HuH-7.5 (cell line): Measurements from ENCODE around the gene PI4KA.

Experiments
- DNase-seq: peaks from one replicate; pipeline ENCODE4 v3.0.0; 2011; ENCODE audit warnings: low spot score

Gene PI4KA

DNA sequence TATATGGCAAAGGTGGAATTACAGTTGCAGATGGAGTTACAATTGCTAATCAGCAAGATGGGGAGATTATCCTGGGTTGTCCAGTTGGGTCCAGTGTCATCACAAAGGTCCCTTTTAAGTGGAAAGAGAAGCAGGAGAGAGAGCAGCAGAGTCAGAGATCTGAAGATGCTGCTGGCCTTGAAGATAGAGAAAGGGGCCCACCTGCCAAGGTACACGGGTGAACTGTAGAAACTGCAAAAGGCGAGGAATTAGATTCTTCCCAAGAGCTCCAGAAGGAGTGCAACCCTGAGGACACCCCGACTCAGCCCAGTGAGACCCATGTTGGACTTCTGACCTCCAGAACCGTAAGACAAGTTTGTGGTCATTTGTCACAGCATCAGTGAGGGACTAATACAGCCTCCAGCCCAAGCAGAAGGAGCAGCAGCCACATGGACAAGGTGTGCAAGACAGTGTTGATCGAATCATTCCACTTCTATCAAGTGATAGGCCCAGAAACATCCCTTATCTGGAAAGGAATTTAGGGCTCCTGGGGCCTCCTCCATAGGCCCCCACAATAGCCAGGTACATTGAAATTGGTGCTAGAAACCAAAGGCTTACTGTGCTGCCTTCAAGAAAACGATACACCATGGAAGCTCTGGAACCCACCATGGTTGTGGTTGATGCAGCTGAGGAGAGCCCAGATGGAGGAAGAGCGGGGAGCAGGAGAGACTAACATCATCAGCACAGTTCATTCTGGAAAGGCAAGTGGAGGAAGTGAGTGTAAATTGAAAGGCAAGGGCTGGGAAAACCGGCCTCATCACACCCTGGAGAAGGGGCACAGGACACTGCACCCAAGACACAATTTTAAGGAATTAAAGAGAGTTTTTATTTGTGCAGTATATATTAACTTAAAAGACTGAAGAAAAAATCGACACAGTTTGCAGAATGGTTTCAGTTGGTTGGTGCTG lies 23.5 kb upstream of the PI4KA start:
- no peak for DNase-seq

DNA sequence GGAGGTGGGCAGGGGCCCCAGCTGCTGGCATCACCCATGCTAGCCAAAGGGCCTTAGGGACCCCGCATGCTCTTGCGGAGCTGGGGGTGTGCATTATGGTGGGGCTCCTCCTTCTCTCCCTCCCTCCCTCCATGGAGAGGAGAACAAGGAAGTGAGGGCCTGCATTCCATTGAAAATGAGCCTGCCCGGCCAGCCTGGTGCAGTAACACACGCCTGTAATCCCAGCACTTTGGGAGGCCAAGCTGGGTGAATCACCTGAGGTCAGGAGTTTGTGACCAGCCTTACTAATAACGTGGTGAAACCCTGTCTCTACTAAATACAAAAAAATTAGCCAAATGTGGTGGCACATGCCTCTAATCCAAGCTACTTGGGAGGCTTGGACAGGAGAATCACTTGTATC lies 22.6 kb upstream of the PI4KA start:
- DNase-seq = no peak

DNA sequence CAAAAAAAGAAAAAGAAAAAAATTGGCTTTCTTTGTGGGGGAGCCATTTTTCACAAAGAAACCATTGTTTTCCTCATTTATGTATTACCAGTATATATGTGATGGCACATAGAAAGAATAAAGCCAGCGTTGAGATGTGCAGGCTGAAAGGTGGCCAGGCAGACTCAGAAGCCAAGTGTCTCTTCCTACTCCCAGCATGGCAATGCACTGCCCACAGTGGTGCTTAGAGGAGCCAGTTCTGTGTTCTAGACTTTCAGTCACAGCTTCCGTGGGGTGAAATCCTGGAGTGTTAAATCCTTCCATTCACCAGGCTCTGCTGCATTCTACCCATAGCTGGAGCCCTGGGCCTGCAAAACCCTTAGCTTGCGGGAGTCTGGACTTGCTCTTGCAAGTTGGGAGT lies 19.1 kb upstream of the PI4KA start:
- no peak for DNase-seq

DNA sequence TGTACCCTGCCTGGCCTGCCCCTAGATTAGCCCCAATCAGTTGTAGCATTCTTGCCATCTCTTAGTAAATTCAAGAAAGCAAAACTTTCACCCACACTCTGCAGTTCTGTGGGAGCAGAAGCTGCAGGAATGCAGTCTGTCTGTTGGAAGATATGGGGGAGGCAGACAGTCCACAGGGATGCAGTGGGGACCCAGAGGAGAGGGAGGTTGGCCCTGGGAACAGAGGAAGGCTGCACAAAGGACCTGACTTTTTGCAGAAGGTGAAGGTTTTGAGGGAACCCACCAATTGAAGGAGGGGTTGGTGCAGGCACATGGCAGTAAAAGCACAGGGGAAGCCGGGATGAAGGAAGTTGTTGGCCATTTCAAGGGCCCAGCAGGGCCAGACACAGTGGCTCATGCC lies 16.7 kb upstream of the PI4KA start:
- no peak for DNase-seq

DNA sequence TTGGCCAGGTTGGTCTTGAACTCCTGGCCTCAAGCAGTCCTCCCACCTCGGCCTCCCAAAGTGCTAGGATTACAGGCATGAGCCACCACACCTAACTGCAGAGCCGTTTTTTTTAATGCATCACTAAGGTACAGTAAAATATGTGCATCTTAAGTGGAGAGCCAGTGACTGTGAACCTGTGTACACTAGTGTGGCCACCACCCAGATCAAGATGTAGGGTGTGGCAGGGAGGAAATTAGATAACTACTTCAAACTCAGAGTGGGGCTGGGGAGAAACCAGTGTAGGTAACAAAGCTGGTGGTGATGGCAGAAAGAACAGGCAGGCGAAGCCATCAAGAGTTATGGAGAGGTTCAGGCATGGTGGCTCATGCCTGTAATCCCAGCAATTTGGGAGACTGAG lies 14.6 kb upstream of the PI4KA start:
- DNase-seq = no peak

DNA sequence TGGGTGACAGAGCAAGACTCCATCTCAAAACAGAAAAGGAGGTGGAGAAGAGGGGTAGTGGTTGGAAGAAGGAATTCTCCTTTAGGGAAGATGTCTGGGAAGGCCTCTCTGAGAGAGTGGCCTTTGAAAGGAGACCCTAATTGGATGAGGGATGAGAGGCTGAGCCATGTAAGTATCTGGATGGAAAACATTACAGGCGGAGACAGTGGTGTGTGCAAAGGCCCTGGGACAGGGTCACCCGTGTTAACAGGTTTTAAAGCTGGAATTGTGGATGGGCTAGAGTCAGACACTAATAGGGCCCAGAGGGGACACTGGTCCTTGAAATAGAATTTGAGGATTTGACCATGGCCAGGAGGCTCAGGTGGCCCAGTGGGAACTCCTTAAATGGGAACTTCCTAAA lies 10.6 kb upstream of the PI4KA start:
- DNase-seq = no peak

DNA sequence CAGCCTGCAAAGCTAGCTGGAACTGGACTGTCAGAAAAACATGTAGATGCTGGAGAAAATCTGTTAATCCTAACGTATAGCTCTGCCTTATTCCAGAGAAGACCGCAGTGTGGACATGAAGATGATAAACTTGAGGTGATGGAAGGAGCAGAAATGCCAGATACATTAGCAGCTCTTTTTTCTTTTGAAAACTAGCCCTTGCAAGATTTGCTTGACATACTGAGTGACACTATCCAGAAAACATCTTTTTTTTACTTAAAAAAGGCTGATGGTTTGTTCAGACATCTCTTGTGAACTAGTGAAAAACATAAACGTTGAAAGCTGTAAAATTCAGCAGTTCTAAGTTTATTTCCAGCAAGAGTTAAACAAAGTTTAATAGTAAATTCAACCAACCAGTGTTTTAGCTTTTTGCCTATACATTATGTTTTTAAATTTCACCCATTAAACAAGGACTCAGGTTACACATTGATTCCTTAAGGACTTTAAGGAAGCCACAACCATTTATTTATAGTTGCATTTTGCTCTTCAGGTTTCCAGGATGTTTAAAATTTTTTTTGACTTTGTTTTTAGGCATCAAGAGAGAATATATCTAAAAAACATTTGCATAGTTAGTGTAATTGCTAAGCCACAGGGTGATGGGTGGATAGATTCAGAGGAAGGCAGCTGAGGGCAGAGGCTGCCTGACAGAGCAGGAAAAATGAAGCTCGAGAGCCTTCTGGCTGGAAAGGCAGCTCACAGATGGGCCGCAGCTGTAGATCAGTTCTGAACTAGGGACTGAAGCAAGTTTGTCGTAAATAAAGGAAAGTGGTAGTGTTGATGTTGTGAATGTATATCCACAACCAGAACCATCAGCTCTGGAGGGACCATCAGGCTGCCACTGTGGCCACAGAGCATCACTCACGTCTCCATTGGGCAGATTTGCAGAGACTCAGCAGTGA lies 9.7 kb upstream of the PI4KA start:
- DNase-seq = no peak

DNA sequence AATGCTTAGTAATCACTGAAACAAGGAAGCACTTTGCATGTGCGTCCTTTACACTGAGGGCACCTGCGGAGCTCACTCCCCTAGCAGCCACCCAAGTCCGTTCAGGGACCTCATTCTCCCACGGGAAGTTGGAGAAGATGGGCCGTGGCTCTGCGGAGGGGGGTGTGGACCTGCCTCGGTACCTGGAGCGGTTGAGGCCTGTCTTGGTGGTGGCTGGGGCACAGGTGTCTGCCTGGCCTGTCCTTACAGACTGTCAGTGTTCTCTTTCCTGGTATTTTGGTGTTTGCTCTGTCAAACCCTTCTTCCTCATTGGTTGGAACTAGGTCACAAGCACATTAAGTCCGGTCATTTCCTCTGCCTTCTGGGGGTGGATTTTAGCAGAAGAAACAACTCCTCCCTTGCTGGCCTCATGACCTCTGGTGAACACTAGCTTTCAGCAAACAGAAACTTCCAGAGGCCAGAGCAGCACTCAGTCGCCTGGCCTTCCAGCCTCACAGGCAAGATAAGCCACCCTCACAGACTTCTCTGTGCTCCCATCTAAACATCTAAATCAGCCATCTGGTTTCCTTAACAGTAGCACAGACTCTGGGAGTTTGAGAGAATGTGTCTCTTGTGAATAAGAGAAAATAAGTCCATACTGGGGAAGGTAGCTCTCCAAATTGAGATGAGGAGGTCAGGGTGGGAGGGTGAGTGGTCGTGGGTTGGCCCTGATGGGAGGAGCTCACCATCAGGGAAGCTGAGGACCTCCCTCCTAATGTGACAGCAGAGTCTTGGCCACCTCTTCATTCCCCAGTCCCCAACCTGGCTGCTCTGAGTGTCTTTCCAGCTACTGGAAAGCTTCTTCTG lies 8.8 kb upstream of the PI4KA start:
- peak; percentile 65 for DNase-seq

DNA sequence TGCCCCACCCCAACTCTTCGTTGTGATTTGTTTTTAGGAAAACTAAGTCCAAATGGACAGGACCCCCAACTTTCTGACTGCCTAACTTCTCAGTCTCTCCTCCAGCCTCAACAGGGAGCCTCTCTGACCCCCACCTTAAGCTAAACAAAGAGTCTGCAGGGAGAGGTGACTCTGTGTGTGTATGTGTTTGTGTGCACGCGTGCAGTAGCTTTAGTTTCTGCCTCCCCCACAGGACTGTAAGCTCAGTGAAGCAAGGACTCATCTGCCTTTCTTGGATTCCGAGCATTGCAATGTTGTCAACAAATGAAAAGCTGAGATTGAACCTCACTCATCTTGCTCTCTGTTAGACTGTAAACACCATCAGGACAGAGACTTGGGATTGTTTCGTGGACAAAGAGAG lies 8.1 kb upstream of the PI4KA start:
- no peak for DNase-seq

DNA sequence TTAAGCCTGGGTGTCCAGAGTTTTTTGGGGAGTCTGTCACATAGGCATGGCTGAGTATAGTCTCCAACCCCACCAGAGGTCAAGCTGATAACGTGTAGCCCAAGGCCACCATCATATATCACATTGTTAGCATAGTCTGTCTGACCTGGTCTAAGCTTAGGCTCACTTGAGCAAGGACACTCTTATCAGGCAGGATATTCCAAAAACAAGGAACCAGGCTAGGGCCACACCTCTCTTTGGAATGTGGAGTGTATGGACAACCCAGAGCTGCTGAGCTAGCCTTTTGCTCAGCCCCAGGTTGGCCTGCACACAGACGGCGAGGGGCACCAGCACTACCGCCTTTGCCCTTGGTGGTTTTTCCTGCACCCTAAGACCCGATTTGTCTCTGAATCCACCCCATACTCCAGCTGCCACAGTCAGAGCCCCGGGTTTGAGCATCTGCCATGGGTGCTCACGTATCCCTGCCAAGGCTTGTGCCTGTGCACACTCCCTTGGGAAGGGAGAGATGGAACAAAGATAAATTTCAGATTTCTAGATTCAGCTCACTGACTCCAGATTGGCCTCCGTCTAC lies 7.3 kb upstream of the PI4KA start:
- DNase-seq = peak; percentile 43

DNA sequence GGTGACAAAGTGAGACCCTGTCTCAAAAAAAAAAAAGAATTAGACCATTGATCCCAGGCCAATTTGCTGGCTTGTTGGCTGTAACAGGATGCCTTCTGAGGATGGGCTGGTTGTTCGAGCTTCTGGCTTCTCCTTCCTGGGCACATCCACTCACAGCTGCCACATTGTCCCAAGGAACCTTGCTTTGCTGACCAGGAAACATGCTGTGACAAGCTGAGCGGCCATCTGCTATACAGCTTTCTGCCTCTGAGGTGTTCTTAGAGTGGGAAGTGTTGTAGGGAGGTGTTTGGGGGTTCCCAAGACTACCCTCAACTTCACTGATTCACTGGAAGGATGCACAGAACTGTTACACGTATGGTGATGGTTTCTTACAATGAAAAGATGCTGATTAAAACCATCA lies 6.7 kb upstream of the PI4KA start:
- no peak for DNase-seq

DNA sequence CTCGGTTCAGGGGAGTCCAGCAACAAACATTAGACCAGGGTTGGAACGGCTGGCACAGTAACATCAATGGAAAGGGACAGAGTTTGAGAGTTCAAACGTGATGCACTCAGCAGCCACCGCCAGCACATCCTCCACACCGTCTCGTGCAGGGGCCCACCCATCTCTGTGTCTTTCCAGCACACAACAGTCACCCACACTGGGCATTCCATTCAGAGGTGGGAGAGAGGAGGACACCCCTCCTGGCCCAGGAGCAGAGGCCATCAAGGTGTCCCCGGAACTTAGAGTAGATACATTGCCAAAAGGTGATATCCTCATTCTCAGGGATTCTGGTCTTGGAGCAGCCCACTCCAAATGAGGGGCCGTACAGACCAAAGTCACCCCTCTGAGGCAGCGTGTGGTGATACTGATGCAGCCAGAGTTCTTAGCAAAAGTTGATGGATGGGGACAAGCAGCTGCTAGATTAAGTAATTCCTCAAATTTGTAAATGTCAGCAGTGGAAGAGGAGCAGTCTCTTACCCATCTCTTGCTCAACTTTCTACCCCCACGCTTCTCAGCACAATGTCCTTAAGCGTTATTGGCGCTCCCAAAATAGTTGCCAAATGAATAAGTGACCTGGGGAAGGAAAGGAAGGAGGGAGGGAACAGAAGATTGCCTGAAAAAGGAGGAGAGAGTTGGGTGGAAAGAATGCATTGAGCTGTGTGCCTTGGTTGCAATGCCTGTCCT lies 5.7 kb upstream of the PI4KA start:
- DNase-seq = no peak

DNA sequence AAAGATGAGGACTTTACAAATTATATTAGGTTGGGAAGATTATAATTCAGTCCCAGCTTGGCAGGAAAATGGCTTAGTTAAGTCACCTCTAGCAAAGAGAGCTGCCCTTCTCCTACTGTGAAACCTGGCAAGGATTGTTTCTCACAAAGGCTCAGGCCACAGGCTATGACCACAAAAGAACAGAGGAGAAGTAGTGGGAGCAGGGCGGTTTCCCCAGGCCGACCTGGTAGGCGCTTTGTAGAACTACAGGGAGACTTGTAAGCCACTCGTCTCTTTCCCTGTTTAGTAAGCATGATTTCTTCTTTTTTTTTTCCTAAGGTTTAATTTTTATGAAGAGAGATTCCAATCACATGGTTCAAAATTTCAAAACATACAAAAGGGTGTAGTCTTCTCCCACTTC lies 4.8 kb upstream of the PI4KA start:
- DNase-seq = no peak

DNA sequence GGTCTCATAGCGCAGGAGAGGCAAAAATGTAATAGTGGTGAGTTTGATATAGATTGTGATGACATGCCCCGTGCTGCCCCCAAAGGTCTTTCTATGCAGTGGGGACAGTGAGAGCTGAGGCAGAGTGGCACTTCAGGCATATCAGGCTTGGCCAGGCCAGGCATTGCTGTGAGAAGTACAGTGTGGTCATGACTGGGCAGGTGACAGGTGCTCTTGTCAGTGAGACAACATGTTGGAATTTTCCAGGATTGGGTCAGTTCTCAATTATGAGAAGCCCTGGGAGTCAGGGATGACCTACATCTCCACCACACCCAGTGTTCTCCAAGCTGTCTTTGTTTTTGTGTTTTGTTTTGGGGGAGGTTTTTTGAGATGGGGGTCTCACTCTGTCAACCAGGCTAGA lies 3.9 kb upstream of the PI4KA start:
- DNase-seq = no peak

DNA sequence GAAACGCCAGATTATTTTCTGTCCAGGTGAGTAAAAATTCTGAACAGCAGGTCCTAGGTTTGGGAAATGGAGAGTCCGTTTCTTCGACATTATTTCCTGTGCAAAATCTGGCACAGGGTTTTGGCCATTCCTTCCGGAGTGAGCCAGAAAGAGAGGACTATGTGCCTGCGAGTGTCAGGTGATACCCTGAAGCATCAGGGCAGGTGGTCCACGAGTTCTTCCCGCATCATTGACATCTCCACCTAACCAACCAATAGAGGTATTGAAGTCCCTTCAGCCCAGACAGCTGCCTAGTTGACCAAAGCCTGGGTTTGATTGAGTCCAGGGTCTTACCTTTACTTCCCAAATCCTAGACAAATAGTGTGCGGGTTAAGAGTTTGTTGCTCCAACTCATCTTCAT lies 1.0 kb upstream of the PI4KA start:
- no peak for DNase-seq

DNA sequence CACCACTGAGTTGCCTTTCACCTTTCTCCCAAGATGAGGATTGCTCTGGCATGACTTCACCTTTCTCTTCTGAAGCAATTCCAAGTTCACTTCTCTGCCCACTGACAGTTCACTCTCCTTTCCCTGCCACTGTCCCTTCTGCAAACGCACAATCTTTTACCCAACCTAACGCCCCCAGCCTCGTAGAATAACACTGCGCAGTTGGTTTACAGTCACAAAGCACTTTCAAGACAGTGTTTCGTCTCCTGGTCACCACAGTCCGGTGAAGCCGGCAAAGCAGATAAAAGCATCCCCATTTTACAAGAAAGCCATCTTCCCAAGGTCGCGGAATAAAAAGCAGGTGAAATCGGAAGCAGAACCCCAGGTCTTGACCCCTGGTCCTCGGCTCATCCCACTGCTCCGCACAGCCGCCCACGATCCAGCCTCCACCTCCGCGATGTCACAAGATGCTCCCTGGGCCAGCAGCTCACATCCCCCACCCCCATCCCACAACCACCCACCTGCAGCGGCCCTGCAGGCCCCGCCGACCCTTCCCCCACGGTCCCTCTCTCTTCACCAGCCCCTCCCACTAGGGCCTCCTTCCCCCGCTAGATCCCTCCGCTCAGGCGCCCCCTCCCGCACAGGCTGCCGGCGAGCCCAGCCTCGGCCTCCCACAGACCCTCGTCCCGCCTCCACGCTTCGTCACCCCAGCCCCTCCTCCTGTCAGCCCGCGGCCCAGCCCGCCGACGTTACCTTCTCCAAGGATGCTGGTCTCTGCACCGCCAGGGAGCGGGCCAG lies 585 bp downstream of the PI4KA start:
- DNase-seq = peak; percentile 71

DNA sequence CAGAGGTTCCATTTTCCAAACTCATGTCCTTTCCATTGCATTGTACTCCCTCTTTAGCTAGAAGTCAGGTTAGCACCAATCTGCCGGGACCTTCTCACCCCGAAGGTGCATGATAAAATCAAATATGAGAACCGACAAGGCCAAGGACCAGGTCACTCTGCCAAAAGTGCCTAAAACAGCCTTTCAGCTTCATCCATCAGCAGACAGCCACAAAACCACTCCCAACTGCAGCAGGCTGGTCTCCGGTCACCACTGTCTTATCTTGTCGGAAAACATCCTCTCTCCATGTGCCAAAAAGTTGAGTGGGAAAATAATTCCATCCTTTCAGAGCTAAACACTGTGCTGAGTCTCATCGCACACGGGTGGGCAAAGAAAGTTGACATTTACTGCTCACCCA lies 1.4 kb downstream of the PI4KA start:
- no peak for DNase-seq

DNA sequence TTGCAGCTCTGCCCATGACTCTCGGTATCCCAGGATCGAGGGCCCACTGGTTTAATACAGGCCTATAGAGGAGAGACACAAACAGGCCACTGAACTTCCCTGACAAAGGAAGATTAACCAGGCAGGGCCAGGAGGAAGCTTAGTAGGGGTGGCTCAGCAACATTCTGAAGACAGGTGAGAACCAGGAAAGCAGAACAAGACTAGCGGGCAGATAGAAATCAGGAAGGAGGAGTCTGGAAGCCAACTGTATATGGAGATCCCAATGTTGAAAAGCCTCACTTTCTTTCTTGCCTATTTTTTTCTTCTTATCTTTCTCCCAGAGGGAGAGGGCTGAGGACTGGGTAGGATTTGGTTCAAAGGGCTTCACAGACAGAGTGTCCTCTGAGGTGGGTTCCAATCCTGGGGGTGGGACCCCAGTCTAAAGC lies 5.4 kb downstream of the PI4KA start:
- DNase-seq = no peak

DNA sequence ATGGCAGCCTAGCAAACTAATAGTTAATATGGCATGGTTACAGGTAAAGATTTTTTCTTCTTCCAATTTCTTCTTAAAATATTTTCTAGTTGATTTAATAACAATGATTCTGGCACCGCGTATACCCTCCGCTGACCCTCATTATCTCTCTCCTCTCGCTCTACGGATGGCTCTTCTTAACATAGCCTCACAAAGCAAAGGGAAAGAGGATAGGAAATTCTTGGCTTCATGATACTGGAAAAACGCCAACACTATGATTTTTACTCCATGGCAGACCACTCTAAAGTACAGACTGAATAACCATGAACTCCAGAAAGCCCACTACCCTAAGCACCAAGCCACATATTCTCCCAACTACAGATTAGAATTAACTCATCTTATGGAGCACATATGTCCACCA lies 6.1 kb downstream of the PI4KA start:
- DNase-seq = no peak

DNA sequence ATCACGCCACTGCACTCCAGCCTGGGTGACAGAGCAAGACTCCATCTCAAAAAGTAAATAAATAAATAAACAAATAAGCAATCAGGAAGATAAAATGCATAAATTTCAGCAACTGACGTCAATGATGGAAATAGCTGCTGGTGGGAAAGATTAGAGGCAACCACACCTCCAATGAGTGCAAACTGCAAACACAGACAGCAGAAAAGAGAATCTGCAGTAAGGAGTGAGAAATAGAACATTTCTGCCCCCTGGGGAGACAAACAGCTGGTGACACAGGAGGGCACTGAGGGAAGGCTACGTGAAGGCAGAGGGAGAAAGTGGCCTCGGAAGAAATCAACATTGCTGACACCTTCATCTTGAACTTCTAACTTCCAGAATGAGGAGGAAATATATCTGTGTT lies 6.5 kb downstream of the PI4KA start:
- DNase-seq = no peak
